ENCODE measurements around the gene GNAI3. TPM values are rescaled to one million over a fixed set of nuclear protein-coding genes. Genes with fewer than 3 reads are reported as not detected.

The GNAI3 gene
- total RNA-seq, 1 donor from 2014 or later = 7.6 TPM

- peak overlapping the region; percentile 85 for H3K27ac Mint-ChIP-seq (ENCODE audit: unreplicated experiment)
- no peaks in the 10 kb centered on the region for H3K9me3 Mint-ChIP-seq (ENCODE audit: unreplicated experiment)
- H3K4me1 Mint-ChIP-seq (ENCODE audit: unreplicated experiment) = peaks cover 38% of the 10 kb centered on the region
- no peak overlapping the region for H3K4me3 Mint-ChIP-seq (ENCODE audit: unreplicated experiment)
- TF ChIP-seq CTCF (IDR thresholded peaks at IDR 0.05) = no peak
- no peaks in the 10 kb centered on the region for H3K27me3 Mint-ChIP-seq (ENCODE audit: unreplicated experiment)
- H3K36me3 Mint-ChIP-seq (ENCODE audit: unreplicated experiment) = no peaks in the 10 kb centered on the region
- DNase-seq (ENCODE audit: extremely low spot score, unreplicated experiment) = no peak
Measured at GRCh38 chr1:109531826-109532364, 16.5 kb upstream of the GNAI3 start.

- peaks cover 38% of the 10 kb centered on the region for H3K4me1 Mint-ChIP-seq (ENCODE audit: unreplicated experiment)
- DNase-seq (ENCODE audit: extremely low spot score, unreplicated experiment) = peak; percentile 95
- no peaks in the 10 kb centered on the region for H3K9me3 Mint-ChIP-seq (ENCODE audit: unreplicated experiment)
- TF ChIP-seq CTCF (IDR thresholded peaks at IDR 0.05) = peak; percentile 84
- no peaks in the 10 kb centered on the region for H3K36me3 Mint-ChIP-seq (ENCODE audit: unreplicated experiment)
- no peak overlapping the region for H3K4me3 Mint-ChIP-seq (ENCODE audit: unreplicated experiment)
- peak overlapping the region; percentile 85 for H3K27ac Mint-ChIP-seq (ENCODE audit: unreplicated experiment)
- H3K27me3 Mint-ChIP-seq (ENCODE audit: unreplicated experiment) = no peaks in the 10 kb centered on the region
Measured at GRCh38 chr1:109532365-109533136, 15.9 kb upstream of the GNAI3 start.

DNA sequence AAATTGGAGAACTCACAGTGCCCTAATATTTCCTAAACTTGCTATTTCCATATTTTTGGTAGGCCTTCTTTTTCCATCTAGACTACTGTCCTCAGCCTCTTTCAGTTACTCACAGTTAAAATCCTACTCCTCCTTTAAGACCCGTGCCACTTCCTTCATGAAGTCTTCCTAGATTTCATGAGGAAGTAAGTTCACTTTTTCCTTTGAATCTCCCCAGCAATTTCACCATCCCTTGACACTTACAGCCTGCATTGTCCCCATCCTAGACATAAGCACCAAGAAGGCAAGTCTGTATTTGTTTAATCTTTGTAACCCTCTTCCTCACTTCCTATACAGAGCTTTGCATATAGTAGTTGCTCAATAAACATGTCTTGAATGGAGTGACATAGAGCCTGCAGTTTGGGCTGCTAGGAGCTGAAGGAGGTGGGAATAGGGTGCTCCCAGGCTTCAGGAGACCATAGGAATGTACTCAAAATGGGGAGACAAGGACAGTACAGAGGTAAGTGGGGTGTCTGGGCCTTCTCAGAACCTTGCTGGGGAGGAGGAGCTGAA is 14.0 kb upstream of the GNAI3 start:
- Mint-ChIP-seq H3K36me3 (ENCODE audit: unreplicated experiment) (no peaks in the 10 kb centered on the region), H3K4me3 (ENCODE audit: unreplicated experiment) (no peak overlapping the region), H3K4me1 (ENCODE audit: unreplicated experiment) (peaks cover 33% of the 10 kb centered on the region), H3K27me3 (ENCODE audit: unreplicated experiment) (peaks cover 11% of the 10 kb centered on the region), H3K9me3 (ENCODE audit: unreplicated experiment) (no peaks in the 10 kb centered on the region), H3K27ac (ENCODE audit: unreplicated experiment) (no peak overlapping the region)
- no peak for TF ChIP-seq CTCF (IDR thresholded peaks at IDR 0.05)
- DNase-seq (ENCODE audit: extremely low spot score, unreplicated experiment) = no peak

- Mint-ChIP-seq H3K27ac (ENCODE audit: unreplicated experiment) (no peak overlapping the region), H3K9me3 (ENCODE audit: unreplicated experiment) (no peaks in the 10 kb centered on the region)
Measured at GRCh38 chr1:109535481-109535880, 12.9 kb upstream of the GNAI3 start.

More at GRCh38 chr1:109535481-109535880, 12.9 kb upstream of the GNAI3 start:
- no peak for TF ChIP-seq CTCF (IDR thresholded peaks at IDR 0.05)
- H3K4me1 Mint-ChIP-seq (ENCODE audit: unreplicated experiment) = peaks cover 22% of the 10 kb centered on the region
- H3K36me3 Mint-ChIP-seq (ENCODE audit: unreplicated experiment) = no peaks in the 10 kb centered on the region
- H3K4me3 Mint-ChIP-seq (ENCODE audit: unreplicated experiment) = no peak overlapping the region
- DNase-seq (ENCODE audit: extremely low spot score, unreplicated experiment) = peak; percentile 73
- peaks cover 16% of the 10 kb centered on the region for H3K27me3 Mint-ChIP-seq (ENCODE audit: unreplicated experiment)

All from osteocyte (in vitro differentiated cells).